Thyroid gland (tissue), 4 donors: ENCODE measurements around the gene IL6R. TPM values are rescaled to one million over a fixed set of nuclear protein-coding genes. Genes with fewer than 3 reads are reported as not detected.
A peak's percentile ranks its signal among the peaks of the same experiment; 100 is the strongest.

Experiments
- DNase-seq, 2 donors: peaks; one replicate each; pipeline ENCODE4 v3.0.0-alpha.2; 2019
- H3K27ac ChIP-seq, 3 donors: fragments of 200-600 bp; sonication (generic); 1 replicate in 2 of 3; 2 replicates in 1 of 3; pipeline ENCODE4 v1.5.1; 2016 to 2019; ENCODE audit warnings: mild to moderate bottlenecking in 1 of 3, moderate library complexity in 1 of 3
- H3K27me3 ChIP-seq: fragments of 200-600 bp; sonication (generic); one replicate; pipeline ENCODE4 v1.5.1; 2019
- H3K36me3 ChIP-seq, 2 donors: fragments of 200-600 bp; sonication (generic); one replicate each; pipeline ENCODE4 v1.5.1; 2016 to 2019
- H3K4me1 ChIP-seq, 2 donors: fragments of 200-600 bp; sonication (generic); one replicate each; pipeline ENCODE4 v1.5.1; 2017 to 2019
- H3K4me3 ChIP-seq, 3 donors: fragments of 200-600 bp; sonication (generic); replicated peaks in 1 of 3; 1 replicate in 2 of 3; 2 replicates in 1 of 3; pipeline ENCODE4 v1.5.1; 2016; ENCODE audit warnings: mild to moderate bottlenecking in 1 of 3
- H3K9me3 ChIP-seq: fragments of 200-600 bp; sonication (generic); one replicate; pipeline ENCODE4 v1.5.1; 2017
- POLR2A ChIP-seq, 2 donors: fragments of 450-650 bp; IDR thresholded peaks; one replicate each; pipeline ENCODE4 v1.6.1; 2017; ENCODE audit warnings: antibody characterized with exemption in 2 of 2, mild to moderate bottlenecking in 2 of 2, moderate library complexity in 1 of 2
- WGBS, 2 donors: methylation state at CpG; one replicate each; pipeline ENCODE4 v1.1.5; 2017; 5-methylcytosine and 5-hydroxymethylcytosine counted together
- intact Hi-C: fragments of 100-400 bp; cut with DNase I; formaldehyde crosslinking; loops from one replicate; pipeline ENCODE4 v1.15.1; 2023
- total RNA-seq, 4 donors: library from RNA; depleted of rRNA; stranded (reverse); fragments of >200 nt; gene quantifications; one replicate each; pipeline ENCODE4 v1.2.3, GENCODE V29; 2016
- TF ChIP-seq, protein P1 (sequence below), 6 experiments: fragments of 200-600 bp in 3 of 6; fragments of 450-650 bp in 3 of 6; sonication (generic) in 3 of 6; IDR thresholded peaks; one replicate each; pipeline ENCODE4 v1.5.1; 2016 to 2019; ENCODE audit warnings: antibody characterized with exemption in 6 of 6, mild to moderate bottlenecking in 2 of 6, inconsistent platforms in 1 of 6, moderate library complexity in 1 of 6

The IL6R gene
- total RNA-seq, 4 donors from 2014 or later: 4.4 to 15.3 (median 7.4) TPM

DNA sequence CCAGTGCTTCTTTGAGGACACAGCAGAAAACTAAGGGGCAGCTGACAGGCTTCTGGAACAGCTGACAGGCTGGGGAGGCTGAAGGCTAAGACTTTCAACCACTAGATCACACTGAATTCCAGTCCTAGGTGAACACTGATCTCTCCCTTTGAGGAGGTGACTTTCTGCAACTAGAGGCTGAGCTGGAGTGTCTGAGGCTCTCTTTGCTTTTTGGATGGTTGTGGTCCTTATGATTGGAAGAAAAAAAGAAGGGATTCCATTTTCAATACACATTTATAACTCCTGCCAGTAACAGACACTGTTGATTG is 1.4 kb downstream of the IL6R start:
- intact Hi-C loops: loop anchor here (10.0 kb wide), 2 partner anchors 52 to 138 kb away; no protein-coding TSS in a partner anchor

DNA sequence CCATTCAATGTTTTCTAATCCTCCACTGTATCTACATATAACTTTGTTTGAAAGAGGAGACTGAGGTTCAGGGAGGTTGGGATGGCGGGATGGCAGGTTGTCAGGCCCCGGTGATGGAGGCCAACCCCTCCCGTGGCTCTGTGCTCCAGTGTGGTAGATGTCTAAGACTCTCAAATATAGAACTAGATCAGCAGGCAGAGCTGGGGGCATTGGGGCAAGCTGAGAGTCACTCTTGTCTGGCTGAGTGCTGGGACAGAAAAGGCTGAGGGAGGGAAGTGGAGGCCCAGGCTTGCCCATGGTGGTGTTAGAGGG is 1.7 kb downstream of the IL6R start:
- peak overlapping the region in 1 of 3 donors; percentile 75 for H3K4me3 ChIP-seq
- H3K27ac ChIP-seq: peak overlapping the region; percentile 79 to 97 (median 94)
- no peak for DNase-seq
- no peaks in the 10 kb centered on the region for H3K9me3 ChIP-seq
- H3K4me1 ChIP-seq: peaks cover 25 to 31% of the 10 kb centered on the region in 2 donors
- H3K27me3 ChIP-seq: no peaks in the 10 kb centered on the region
- 78 to 80% methylated on average over 3 of the region's 3 CpGs for WGBS, 2 donors
- intact Hi-C loops: loop anchor here (10.0 kb wide), 2 partner anchors 52 to 138 kb away; no protein-coding TSS in a partner anchor
- no peaks in the 10 kb centered on the region for H3K36me3 ChIP-seq
- TF ChIP-seq, protein P1, sequence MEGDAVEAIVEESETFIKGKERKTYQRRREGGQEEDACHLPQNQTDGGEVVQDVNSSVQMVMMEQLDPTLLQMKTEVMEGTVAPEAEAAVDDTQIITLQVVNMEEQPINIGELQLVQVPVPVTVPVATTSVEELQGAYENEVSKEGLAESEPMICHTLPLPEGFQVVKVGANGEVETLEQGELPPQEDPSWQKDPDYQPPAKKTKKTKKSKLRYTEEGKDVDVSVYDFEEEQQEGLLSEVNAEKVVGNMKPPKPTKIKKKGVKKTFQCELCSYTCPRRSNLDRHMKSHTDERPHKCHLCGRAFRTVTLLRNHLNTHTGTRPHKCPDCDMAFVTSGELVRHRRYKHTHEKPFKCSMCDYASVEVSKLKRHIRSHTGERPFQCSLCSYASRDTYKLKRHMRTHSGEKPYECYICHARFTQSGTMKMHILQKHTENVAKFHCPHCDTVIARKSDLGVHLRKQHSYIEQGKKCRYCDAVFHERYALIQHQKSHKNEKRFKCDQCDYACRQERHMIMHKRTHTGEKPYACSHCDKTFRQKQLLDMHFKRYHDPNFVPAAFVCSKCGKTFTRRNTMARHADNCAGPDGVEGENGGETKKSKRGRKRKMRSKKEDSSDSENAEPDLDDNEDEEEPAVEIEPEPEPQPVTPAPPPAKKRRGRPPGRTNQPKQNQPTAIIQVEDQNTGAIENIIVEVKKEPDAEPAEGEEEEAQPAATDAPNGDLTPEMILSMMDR (IDR thresholded peaks at IDR 0.05): no peak
- no peak for TF ChIP-seq POLR2A (IDR thresholded peaks at IDR 0.05)

More for the DNA sequence above, 1.4 kb downstream of the IL6R start:
- H3K4me3 ChIP-seq: peak overlapping the region in 1 of 3 donors; percentile 75
- no peak for TF ChIP-seq POLR2A (IDR thresholded peaks at IDR 0.05)
- TF ChIP-seq, protein P1 (IDR thresholded peaks at IDR 0.05): no peak
- H3K4me1 ChIP-seq: peaks cover 25 to 31% of the 10 kb centered on the region in 2 donors
- no peaks in the 10 kb centered on the region for H3K36me3 ChIP-seq
- peak overlapping the region; percentile 79 to 97 (median 94) for H3K27ac ChIP-seq
- no peaks in the 10 kb centered on the region for H3K27me3 ChIP-seq
- no peak for DNase-seq
- H3K9me3 ChIP-seq: no peaks in the 10 kb centered on the region

DNA sequence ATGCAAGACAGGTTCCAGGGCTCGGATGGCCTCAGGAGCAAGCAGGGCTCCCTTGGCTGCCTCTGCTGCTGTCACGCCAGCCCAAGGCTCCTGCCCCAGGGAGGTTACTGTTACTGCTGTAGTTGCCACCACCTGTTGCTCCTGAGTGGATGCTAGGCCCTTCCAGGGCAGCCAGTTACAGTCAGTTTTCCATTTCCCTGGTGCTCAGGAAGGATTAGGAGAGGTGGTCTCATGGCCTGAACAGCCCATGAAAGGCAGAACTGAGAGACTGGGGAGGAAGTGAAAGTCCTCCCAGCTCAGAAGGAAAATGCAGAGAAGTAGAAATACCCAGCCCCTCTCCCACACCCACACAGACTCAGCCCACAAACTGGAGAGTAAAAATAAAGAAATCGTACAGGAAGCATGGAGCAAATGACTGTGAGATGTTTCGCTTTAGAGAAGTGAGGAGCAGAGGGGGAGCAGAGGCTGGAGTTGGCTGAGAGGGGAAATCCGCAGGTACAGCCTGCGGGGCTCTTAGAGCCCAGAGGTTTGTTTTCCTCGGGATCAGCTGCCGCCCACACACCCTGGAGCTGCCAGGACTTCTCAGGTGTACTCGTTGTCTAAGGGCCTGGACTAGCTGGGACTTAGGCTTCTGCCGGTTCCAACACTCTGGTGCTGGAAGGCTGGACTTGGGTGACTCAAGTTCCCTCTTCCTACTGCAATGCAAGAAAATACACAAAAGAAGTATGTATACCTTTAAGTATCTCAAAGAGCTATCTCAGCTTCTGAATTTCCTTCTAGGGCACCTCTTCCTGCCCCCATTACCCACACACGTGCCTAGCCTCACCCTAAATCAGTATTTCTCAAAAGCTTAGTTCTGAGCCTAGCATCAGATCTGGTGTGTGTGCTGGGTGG is 2.3 kb downstream of the IL6R start:
- 57 to 67% methylated on average over 11 of the region's 11 CpGs for WGBS, 2 donors
- intact Hi-C loops: loop anchor here (10.0 kb wide), 2 partner anchors 53 to 137 kb away; no protein-coding TSS in a partner anchor

DNA sequence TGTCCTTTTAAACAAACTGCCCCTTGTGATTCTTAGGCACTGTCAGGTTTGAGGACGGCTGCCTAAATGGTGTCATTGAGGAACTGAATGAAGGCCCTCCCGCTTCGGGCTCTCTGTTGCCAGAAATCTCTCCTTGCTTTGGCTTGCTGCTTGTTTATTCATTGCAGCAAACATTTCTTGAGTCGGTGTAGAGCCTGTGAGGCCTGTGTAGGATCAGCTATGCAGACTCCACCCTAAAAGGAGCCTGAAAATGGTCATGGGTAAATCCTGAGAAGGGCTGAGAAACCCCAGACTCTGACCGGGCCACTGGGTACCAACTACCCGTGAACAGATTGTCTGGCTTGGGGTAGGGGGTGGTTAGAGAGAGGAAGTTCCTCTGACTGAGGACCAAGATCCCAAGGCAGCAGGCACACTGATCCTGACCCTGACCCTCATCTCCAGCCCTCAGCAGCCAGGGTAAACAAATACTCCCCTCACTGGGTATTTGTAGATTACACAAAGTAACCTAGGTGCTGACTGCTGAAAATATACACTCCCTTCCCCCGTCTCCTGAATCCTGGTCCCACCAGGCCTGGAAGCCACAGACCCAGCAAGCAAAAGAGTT is 3.1 kb downstream of the IL6R start:
- Histone ChIP-seq H3K4me3 (no peak overlapping the region), H3K4me1 (peaks cover 25 to 31% of the 10 kb centered on the region in 2 donors), H3K36me3 (no peaks in the 10 kb centered on the region), H3K9me3 (no peaks in the 10 kb centered on the region), H3K27me3 (no peaks in the 10 kb centered on the region), H3K27ac (peak overlapping the region in 2 of 3 donors; percentile 54 to 97)
- no peak for DNase-seq
- TF ChIP-seq, protein P1 (IDR thresholded peaks at IDR 0.05): no peak
- TF ChIP-seq POLR2A (IDR thresholded peaks at IDR 0.05): no peak
- 86 to 88% methylated on average over 7 of the region's 7 CpGs for WGBS, 2 donors
- intact Hi-C loops: loop anchor here (10.0 kb wide), 2 partner anchors 53 to 137 kb away; no protein-coding TSS in a partner anchor

More for the DNA sequence above, 2.3 kb downstream of the IL6R start:
- no peaks in the 10 kb centered on the region for H3K36me3 ChIP-seq
- H3K4me1 ChIP-seq: peaks cover 25 to 31% of the 10 kb centered on the region in 2 donors
- no peaks in the 10 kb centered on the region for H3K27me3 ChIP-seq
- H3K27ac ChIP-seq: peak overlapping the region in 2 of 3 donors; percentile 94 to 97
- peak; percentile 56 to 60 for DNase-seq
- H3K9me3 ChIP-seq: no peaks in the 10 kb centered on the region
- H3K4me3 ChIP-seq: peak overlapping the region in 1 of 3 donors; percentile 75
- no peak for TF ChIP-seq POLR2A (IDR thresholded peaks at IDR 0.05)
- TF ChIP-seq, protein P1 (IDR thresholded peaks at IDR 0.05): no peak
